GM21447 (cell line): ENCODE measurements around the gene RBMS2.
"Not testable (repeated sequence)": the region's sequence is repeated elsewhere in the genome, so short reads cannot be mapped to it uniquely, and the experiment has no call there.

Experiments
- ATAC-seq: cut with Tn5 transposase; IDR thresholded peaks from one replicate; pipeline ENCODE4 v1.9.1; 2021; ENCODE audit not compliant: unreplicated experiment

The RBMS2 gene, protein sequence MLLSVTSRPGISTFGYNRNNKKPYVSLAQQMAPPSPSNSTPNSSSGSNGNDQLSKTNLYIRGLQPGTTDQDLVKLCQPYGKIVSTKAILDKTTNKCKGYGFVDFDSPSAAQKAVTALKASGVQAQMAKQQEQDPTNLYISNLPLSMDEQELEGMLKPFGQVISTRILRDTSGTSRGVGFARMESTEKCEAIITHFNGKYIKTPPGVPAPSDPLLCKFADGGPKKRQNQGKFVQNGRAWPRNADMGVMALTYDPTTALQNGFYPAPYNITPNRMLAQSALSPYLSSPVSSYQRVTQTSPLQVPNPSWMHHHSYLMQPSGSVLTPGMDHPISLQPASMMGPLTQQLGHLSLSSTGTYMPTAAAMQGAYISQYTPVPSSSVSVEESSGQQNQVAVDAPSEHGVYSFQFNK

DNA sequence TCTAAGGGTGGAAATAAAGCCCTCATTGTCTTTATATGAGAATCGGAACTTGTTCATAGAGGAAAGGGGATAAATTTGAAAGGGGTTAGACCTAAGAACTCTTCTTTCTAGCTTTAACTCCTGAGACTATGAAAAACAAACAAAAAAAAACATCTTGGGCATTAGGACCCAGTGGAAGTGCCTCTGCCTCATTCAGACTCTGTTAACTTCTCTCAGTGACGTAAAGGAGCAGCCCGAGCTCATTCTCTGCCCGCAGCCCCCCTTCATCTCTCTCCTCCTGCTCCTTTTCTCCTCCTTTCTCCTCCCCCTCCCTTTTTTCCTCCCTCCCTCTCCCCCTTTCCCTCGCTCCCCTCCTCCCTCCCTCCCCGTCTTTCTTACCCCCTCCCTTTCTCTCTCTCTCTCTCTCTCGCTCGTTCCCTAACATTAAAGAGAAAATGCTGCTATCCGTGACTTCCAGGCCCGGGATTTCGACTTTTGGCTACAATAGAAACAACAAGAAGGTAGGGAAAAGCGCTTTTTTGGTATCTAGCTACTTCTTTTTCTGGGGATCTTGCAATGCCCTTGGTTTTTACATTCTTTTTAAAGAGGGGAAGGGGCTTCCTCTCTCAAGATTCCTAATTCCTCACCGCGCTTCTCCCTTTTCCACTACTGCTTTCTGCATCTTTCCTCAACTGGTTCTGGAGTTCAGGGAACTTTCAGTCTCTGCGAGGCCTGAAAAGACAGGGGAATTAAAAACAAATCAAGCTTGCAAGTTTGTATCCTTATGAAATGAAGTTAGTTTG lies at the start of gene RBMS2:
TSS of gene RBMS2 (plus strand) at position 231 of the 782 bp plus-strand sequence. CDS start at position 435, 204 bp downstream.
- peak; percentile 90 for ATAC-seq

DNA sequence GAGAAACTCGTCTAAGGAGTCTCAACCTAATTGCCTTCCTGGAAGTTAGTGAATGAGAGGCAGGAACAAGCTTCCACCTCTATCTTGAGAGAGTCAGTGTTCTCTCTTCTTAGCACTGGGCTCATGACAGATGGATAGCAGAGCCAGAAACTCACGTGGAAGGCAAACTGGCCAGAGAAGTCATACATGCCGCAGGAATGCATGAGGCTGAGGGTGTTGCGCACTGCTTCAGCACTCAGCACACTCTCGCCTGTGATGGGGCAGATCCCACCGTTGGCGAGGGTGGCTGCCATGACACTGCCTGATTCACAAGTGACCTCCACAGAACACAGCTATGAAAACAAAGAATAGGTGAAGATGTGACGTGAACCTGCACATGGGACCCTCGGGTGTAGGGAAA lies 47.2 kb upstream of the RBMS2 start:
- no peak for ATAC-seq

DNA sequence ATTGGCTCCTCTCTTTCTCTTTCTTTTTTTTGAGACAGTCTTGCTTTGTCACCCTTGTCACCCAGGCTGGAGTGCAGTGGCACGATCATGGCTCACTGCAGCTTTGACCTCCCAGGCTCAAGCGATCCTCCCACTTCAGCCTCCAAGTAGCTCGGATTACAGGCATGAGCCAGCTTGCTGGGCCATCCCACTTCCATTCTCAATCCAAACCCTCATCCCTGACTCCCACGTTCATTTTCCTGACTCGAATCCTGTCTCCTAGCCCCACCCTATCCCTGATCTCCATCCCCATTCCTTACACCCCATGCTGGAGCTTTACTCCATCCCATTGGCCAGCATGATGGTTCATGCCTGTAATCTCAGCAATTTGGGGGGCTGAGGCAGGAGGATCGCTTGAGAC lies 45.5 kb upstream of the RBMS2 start:
- no peak for ATAC-seq

DNA sequence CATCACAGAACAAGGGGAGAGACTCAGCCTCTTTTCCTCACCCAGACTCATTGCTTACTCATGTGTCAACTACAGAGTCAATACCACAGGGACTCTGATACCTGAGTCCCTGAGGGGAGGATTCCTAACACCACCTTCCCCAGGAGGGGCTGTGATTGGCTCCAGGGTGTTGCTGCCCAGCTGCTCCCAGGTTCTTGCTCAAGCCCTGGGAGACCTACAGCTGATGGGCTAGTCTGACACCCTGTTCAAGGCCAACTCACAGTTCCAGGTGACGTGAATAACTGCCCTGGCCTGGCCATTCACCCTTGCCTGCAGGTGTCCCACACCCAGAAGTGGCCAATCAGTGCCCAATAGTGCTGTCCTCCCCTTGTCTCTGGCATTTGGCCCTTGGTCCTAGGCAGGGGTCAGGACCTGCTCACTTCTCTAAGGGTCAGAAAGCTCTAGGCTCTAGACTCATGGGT lies 44.6 kb upstream of the RBMS2 start:
- ATAC-seq: no peak

DNA sequence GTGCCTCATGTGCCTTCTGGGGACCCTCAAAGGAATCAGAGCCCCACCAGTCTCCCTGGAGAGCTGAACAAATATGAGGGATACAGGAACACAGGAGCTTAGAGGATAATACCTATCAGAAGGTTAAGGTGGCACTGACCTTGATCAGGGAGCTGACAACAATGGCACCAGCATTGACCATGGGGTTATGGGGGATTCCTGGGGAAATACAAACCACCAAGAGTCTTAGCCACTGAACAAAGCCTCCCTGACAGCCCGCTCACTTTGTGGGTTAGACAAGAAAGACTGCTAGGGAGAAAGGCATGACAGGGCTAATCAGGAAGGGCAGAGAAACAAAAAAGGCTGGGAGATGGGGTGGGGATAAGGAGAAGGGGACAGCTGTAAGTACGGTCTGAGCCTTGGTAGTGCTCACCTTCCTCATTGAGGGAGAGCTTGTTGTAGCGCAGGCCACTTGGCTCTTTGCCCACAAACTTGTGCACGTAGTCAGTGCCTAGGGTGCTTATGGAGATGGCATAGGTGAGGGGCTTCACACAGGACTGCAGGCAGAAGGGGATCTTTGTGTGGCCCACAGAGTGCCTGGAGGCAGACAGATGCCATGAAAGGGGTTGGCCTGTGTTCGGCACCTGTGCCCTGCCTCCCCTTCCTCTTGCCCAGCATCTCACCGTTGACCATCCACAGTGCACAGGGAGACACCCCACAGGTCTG lies 43.9 kb upstream of the RBMS2 start:
- ATAC-seq: no peak

DNA sequence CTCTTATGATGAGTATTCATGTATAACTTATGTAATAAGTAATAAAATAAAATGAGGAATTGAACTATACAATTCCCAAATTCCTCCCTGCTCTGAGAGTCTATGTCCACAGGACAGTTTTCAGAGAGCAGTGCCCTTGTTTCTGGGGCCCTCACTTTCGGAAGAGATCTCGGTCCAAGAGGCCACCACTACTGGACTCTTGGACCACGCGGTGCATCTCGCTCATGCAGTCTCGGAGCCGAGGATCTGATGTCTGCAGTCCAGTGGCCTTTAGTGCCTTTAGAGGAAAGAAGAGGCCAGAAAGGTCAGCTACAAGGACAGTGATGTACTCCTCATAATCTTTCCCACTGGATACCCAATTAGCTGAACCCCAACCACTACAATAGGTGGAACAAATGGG lies 42.0 kb upstream of the RBMS2 start:
- ATAC-seq: no peak

DNA sequence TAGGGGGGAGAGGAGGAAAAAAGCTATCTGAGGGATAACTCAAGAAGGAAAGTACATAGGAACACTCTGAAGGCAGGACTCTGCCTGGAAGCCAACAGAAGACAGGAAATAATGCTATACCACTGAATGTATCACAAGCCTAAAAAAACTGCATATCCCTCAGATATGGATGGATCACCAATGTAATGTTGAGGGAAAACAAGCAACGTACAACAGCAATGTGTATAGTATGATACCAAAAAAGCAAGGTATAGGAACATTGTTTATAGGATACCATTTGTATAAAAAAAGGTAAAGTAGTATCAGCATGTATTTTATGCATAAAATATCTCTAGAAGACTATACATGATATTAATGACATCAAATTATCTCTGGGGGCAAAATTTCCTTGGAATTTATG lies 37.1 kb upstream of the RBMS2 start:
- ATAC-seq: no peak

DNA sequence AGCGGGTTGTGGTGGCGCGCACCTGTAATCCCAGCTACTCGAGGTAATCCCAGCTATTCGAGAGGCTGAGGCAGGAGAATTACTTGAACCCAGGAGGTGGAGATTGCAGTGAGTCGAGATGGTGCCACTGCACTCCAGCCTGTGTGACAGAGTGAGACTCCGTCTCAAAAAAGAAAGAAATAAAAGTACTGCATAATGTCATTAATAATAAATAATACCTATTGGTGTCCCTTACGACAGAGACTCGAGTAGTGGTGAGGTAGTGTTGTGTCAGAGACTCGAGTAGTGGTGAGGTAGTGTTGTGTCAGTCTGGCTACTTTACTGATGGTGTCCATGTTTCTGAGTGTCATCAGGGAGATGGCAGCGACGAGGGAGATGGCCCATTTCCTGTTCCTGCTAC lies 34.9 kb upstream of the RBMS2 start:
- ATAC-seq: no peak

DNA sequence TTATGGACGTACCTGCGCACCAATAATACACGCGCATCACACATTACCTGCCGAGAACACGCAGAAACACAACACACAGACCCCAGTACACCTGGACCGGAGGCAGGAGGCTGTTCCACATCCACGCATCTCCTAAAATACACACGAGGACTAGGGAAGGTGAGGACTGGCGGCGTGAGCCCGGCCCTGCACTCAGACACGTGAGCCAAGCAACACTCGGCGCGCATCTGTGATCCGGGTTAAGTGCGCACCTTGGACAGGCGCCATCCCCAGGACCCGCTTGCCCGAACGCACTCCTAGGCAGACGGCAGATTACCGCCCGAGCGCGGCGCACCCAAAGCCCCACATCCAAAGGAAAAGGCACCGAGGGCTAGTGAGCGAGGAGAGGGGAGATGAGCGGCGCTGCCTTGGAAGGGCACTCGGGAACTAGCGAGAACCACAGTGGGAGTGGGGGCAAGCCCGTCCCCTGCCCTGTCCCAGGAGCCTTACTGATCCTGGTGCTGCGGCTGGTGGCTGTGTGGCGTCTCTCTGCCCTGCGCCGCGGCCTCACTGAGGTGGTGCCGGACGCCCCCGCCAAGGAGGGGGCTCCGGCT lies 34.1 kb upstream of the RBMS2 start:
- no peak for ATAC-seq

DNA sequence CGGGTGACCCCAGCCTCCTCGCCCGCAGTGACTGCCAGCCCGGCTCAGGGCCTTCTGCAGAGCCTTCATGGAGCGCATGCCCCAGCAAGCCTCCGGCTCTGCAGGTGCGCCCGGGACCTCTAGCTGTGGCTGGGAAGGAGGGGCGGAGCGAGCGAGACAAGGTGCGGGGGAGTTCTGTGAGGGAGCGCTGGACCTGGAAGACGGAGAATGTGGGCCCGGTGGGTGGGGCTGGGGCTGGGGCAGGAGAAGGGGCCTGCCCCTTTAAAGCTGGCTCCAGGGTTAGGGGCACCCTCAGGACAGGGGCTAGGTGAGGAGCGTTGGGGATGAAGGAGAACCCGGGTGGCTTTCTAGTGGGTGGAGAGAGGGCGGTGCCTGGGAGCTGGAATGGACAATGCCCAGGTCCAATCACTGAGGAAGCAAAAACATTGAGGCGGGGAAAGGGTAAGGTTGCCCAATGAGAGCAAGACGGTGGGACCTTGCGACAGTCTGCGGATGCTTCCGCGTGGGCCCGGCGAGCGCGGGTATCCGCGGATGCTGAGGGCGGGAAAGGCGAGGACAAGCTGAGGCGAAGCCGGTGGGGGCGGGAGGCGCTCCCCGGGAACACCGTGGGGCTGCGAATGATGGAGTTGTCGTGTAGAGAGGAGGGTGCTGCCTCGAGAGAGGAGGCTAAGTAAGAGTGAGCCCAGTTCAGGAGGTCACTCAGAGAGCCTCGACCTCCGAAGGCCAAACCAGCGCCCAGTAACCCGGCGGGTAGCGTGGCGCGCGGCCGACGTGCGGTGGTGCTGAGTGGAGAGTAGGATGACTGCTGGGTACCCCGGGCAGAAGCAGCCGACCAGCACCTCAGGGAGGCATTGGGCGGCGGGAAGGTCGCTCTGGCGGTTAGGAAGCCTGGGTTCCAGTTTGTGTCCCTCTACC lies 33.3 kb upstream of the RBMS2 start, which contains the start of gene GLS2:
TSS of gene GLS2 (minus strand) at position 121 of the 915 bp plus-strand sequence. CDS start at position 78, 43 bp downstream.
- ATAC-seq: peak; percentile 97

DNA sequence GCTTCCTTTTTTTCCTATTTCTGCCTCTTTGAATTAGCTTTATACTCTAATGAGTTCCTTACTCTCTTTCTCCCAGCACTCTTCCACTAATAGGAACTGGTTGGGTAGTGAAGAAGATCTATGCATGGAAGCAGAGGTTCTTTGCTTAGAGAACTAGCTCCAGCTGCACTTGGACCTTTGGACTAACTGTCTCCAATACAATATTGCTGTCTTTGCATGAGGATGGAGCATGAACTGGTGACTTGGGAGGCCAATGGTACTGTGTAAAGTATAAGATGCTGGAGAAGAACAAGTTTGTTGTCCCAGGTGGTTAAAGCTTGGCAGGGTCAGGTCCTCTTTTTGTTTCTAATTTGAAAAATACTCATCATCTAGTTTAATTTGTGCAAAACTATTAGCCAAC lies 31.3 kb upstream of the RBMS2 start:
- no peak for ATAC-seq

DNA sequence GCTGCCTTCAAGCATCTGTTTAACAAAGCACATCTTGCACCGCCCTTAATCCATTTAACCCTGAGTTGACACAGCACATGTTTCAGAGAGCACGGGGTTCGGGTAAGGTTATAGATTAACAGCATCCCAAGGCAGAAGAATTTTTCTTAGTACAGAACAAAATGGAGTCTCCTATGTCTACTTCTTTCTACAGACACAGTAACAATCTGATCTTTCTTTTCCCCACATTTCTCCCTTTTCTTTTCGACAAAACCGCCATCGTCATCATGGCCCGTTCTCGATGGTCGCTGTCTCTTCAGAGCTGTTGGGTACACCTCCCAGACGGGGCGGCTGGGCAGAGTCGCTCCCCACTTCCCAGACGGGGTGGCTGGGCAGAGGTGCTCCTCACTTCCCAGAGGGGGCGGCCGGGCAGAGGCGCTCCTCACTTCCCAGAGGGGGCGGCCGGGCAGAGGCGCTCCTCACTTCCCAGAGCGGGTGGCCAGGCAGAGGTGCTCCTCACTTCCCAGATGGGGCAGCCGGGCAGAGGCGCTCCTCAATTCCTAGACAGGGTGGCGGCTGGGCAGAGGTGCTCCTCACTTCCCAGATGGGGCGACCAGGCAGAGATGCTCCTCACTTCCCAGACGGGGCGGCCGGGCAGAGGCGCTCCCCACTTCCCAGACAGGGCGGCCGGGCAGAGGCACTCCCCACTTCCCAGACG lies 28.1 kb upstream of the RBMS2 start:
- not testable (repeated sequence) for ATAC-seq

DNA sequence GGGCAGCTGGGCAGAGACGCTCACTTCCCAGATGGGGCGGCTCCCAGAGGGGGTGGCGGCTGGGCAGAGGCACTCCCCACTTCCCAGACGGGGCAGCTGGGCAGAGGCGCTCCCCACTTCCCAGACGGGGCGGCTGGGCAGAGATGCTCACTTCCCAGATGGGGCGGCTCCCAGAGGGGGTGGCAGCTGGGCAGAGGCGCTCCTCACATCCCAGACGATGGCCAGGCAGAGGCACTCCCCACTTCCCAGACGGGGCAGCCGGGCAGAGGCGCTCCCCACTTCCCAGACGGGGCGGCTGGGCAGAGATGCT lies 27.6 kb upstream of the RBMS2 start:
- not testable (repeated sequence) for ATAC-seq

DNA sequence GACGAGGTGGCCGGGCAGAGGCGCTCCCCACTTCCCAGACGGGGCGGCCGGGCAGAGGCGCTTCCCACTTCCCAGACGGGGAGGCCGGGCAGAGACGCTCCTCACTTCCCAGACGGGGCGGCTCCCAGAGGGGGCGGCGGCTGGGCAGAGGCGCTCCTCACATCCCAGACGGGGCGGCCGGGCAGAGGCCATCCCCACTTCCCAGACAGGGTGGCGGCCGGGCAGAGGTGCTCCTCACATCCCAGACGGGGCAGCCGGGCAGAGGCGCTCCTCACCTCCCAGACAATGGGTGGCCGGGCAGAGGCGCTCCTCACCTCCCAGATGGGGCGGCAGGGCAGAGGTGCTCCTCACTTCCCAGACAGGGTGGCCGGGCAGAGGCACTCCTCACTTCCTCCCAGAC lies 27.1 kb upstream of the RBMS2 start:
- ATAC-seq: not testable (repeated sequence)

DNA sequence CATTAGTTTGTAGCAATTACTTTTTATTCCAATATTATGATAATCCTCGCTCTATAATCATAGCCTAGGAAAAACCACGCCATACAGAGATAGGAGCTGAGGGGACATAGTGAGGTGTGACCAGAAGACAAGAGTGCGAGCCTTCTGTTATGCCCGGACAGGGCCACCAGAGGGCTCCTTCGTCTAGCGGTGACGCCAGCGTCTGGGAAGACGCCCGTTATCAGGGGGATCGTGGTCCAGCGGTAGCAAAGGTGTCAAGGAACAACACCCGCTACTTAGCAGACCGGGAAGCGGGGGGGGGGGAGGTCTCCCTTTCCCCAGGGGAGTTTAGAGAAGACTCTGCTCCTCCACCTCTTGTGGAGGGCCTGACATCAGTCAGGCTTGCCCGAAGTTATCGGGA lies 24.9 kb upstream of the RBMS2 start:
- ATAC-seq: not testable (repeated sequence)

DNA sequence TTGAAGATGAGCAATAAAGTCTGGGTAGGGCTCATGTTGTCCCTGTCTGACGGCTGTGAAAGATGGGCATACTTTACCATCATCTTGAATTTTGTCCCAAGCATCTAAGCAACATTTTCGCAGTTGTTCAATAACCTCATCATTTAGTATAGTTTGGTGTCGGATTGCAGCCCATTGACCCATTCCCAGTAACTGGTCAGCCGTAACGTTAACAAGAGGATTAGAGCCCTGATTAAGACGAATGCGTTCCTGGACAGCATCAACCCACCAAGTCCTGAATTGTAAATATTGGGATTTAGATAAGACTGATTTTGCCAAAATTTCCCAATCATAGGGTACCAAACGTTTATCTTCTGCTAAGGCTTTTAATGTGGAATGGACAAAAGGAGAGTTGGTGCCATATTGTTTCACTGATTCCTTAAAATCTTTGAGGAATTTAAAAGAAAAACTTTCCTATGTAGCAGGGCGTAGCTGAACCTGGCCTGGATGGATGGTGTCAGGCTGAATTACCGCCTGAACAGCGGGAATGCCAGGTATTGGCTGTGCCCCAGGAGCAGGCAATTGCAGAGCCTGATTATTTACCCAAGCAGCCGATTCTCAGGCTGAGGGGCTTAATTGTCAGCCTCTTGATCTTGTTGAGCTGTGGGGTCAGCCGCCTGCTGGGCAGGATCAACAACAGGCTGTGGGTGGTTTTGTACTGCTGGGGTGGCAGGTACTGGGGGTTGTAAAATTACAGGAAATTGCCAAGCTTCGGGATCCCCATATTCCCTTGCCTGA lies 23.3 kb upstream of the RBMS2 start:
- not testable (repeated sequence) for ATAC-seq

DNA sequence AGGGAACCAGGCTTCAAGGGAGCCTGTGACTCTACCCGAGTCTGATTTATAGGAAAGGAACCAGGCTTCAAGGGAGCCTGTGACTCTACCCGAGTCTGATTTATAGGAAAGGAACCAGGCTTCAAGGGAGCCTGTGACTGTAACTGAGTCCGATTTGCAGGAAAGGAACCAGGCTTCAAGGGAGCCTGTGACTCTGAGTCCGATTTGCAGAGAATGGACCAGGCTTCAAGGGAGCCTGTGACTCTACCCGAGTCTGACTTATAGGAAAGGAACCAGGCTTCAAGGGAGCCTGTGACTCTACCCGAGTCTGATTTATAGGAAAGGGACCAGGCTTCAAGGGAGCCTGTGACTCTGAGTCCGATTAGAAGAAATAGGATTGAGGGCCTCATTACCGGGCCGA lies 22.2 kb upstream of the RBMS2 start:
- not testable (repeated sequence) for ATAC-seq

DNA sequence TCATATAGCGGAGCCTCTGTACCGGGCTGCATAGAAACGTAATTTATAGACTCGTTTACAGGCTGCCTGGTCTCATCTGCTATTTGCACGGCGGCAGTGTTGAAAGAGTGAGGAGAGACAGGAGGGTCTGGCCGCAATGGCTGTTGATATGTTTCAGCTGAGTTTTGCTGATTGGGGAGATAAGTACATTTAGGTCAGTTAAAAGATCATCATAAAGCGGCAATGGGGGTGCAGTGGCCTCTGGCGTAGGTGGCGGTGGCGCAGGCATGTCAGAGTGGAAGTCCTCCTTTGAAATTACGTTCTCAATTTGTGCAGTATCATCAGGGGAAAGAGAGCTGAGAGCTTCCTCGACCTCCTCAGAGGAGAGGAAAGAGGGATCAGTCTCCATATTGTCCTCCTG lies 21.7 kb upstream of the RBMS2 start:
- not testable (repeated sequence) for ATAC-seq

DNA sequence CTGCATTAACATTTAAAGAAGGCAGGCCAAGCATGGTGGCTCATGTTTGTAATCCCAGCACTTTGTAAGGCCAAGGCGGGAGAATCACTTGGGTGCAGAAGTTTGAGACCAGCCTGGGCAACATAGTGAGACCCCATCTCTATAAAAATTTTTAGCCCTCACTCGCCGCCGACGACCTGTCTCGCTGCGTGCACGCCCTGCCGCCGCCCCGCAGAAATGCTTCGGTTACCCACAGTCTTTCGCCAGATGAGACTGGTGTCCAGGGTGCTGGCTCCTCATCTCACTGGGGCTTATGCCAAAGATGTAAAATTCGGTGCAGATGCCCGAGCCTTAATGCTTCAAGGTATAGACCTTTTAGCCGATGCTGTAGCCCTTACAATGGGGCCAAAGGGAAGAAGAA lies 10.8 kb upstream of the RBMS2 start:
- ATAC-seq: no peak
